ENCODE results near the gene NDUFA8.
A peak's percentile ranks its signal among the peaks of the same experiment; 100 is the strongest.

Gene NDUFA8

GRCh38 chr9:122159026-122159924 lies at the start of gene NDUFA8, which contains the start of gene MORN5:
NDUFA8 (minus strand) TSS chr9:122159779; CDS start chr9:122159677, 102 bp downstream.
MORN5 (plus strand) TSS chr9:122159908; CDS start chr9:122159973, 65 bp downstream.
- DNase-seq (ENCODE audit: low read depth), result peak; percentile 86

GRCh38 chr9:122207096-122207495 lies 47.5 kb upstream of the NDUFA8 start:
- DNase-seq (ENCODE audit: low read depth), result no peak

- DNase-seq (ENCODE audit: low read depth), result peak; percentile 43
Observed at GRCh38 chr9:122206118-122207046, 46.8 kb upstream of the NDUFA8 start.

GRCh38 chr9:122205176-122205575 lies 45.6 kb upstream of the NDUFA8 start:
- DNase-seq (ENCODE audit: low read depth), result no peak

GRCh38 chr9:122204491-122204890 lies 44.9 kb upstream of the NDUFA8 start:
- DNase-seq (ENCODE audit: low read depth), result no peak

GRCh38 chr9:122204055-122204454 lies 44.5 kb upstream of the NDUFA8 start:
- DNase-seq (ENCODE audit: low read depth), result no peak

GRCh38 chr9:122202111-122202510 lies 42.5 kb upstream of the NDUFA8 start:
- DNase-seq (ENCODE audit: low read depth), result no peak

GRCh38 chr9:122201641-122202040 lies 42.1 kb upstream of the NDUFA8 start:
- no peak for DNase-seq (ENCODE audit: low read depth)

GRCh38 chr9:122200960-122201595 lies 41.5 kb upstream of the NDUFA8 start:
- DNase-seq (ENCODE audit: low read depth), result no peak

GRCh38 chr9:122197882-122198281 lies 38.3 kb upstream of the NDUFA8 start:
- DNase-seq (ENCODE audit: low read depth), result no peak

GRCh38 chr9:122197426-122197825 lies 37.8 kb upstream of the NDUFA8 start:
- DNase-seq (ENCODE audit: low read depth), result no peak

- no peak for DNase-seq (ENCODE audit: low read depth)
Observed at GRCh38 chr9:122195875-122196274, 36.3 kb upstream of the NDUFA8 start.

GRCh38 chr9:122193651-122194050 lies 34.1 kb upstream of the NDUFA8 start:
- DNase-seq (ENCODE audit: low read depth), result no peak

GRCh38 chr9:122192914-122193525 lies 33.4 kb upstream of the NDUFA8 start:
- DNase-seq (ENCODE audit: low read depth), result no peak

GRCh38 chr9:122192261-122192875 lies 32.8 kb upstream of the NDUFA8 start:
- DNase-seq (ENCODE audit: low read depth), result no peak

GRCh38 chr9:122191584-122191983 lies 32.0 kb upstream of the NDUFA8 start:
- no peak for DNase-seq (ENCODE audit: low read depth)

- no peak for DNase-seq (ENCODE audit: low read depth)
Observed at GRCh38 chr9:122190597-122191381, 31.2 kb upstream of the NDUFA8 start.

GRCh38 chr9:122188369-122188768 lies 28.8 kb upstream of the NDUFA8 start:
- DNase-seq (ENCODE audit: low read depth), result no peak

- DNase-seq (ENCODE audit: low read depth), result no peak
Observed at GRCh38 chr9:122186777-122187470, 27.3 kb upstream of the NDUFA8 start.

- DNase-seq (ENCODE audit: low read depth), result no peak
Observed at GRCh38 chr9:122186301-122186700, 26.7 kb upstream of the NDUFA8 start.
